Thyroid gland (tissue), 4 donors: Measurements from ENCODE around the gene ITPR3. TPM values are rescaled to one million over a fixed set of nuclear protein-coding genes. Genes with fewer than 3 reads are reported as not detected.

Source experiments
- DNase-seq, 2 donors: peaks; one replicate each; pipeline ENCODE4 v3.0.0-alpha.2; 2019
- H3K27ac ChIP-seq, 3 donors: fragments of 200-600 bp; sonication (generic); 1 replicate in 2 of 3; 2 replicates in 1 of 3; pipeline ENCODE4 v1.5.1; 2016 to 2019; ENCODE audit warnings: mild to moderate bottlenecking in 1 of 3, moderate library complexity in 1 of 3
- H3K27me3 ChIP-seq: fragments of 200-600 bp; sonication (generic); one replicate; pipeline ENCODE4 v1.5.1; 2019
- H3K36me3 ChIP-seq, 2 donors: fragments of 200-600 bp; sonication (generic); one replicate each; pipeline ENCODE4 v1.5.1; 2016 to 2019
- H3K4me1 ChIP-seq, 2 donors: fragments of 200-600 bp; sonication (generic); one replicate each; pipeline ENCODE4 v1.5.1; 2017 to 2019
- H3K4me3 ChIP-seq, 3 donors: fragments of 200-600 bp; sonication (generic); replicated peaks in 1 of 3; 1 replicate in 2 of 3; 2 replicates in 1 of 3; pipeline ENCODE4 v1.5.1; 2016; ENCODE audit warnings: mild to moderate bottlenecking in 1 of 3
- H3K9me3 ChIP-seq: fragments of 200-600 bp; sonication (generic); one replicate; pipeline ENCODE4 v1.5.1; 2017
- CTCF ChIP-seq, 6 experiments: fragments of 200-600 bp in 3 of 6; fragments of 450-650 bp in 3 of 6; sonication (generic) in 3 of 6; IDR thresholded peaks; one replicate each; pipeline ENCODE4 v1.5.1; 2016 to 2019; ENCODE audit warnings: antibody characterized with exemption in 6 of 6, mild to moderate bottlenecking in 2 of 6, inconsistent platforms in 1 of 6, moderate library complexity in 1 of 6
- POLR2A ChIP-seq, 2 donors: fragments of 450-650 bp; IDR thresholded peaks; one replicate each; pipeline ENCODE4 v1.6.1; 2017; ENCODE audit warnings: antibody characterized with exemption in 2 of 2, mild to moderate bottlenecking in 2 of 2, moderate library complexity in 1 of 2
- WGBS, 2 donors: methylation state at CpG; one replicate each; pipeline ENCODE4 v1.1.5; 2017; 5-methylcytosine and 5-hydroxymethylcytosine counted together
- intact Hi-C: fragments of 100-400 bp; cut with DNase I; formaldehyde crosslinking; loops from one replicate; pipeline ENCODE4 v1.15.1; 2023
- total RNA-seq, 4 donors: library from RNA; depleted of rRNA; stranded (reverse); fragments of >200 nt; gene quantifications; one replicate each; pipeline ENCODE4 v1.2.3, GENCODE V29; 2016

The ITPR3 gene
- total RNA-seq, 4 donors from 2014 or later, result 77.8 to 145 (median 105) TPM

GRCh38 chr6:33694977-33695376 lies 73.9 kb downstream of the ITPR3 start:
- peaks cover 57 to 66% of the 10 kb centered on the region in 2 donors for H3K36me3 ChIP-seq
- H3K9me3 ChIP-seq, result no peaks in the 10 kb centered on the region
- H3K4me1 ChIP-seq, result peaks cover 20 to 48% of the 10 kb centered on the region in 2 donors
- H3K4me3 ChIP-seq, result no peak overlapping the region
- DNase-seq, result no peak
- H3K27ac ChIP-seq, result no peak overlapping the region
- H3K27me3 ChIP-seq, result no peaks in the 10 kb centered on the region
- 85 to 90% methylated on average over 3 to 5 of the region's 5 CpGs for whole genome bisulfite sequencing, 2 donors
- no peak for TF ChIP-seq CTCF (IDR thresholded peaks at IDR 0.05)
- TF ChIP-seq POLR2A (IDR thresholded peaks at IDR 0.05), result no peak
- intact Hi-C loops, result no loop called here

GRCh38 chr6:33695451-33695887 lies 74.3 kb downstream of the ITPR3 start:
- peaks cover 54 to 61% of the 10 kb centered on the region in 2 donors for H3K36me3 ChIP-seq
- H3K27me3 ChIP-seq, result no peaks in the 10 kb centered on the region
- DNase-seq, result no peak
- peak overlapping the region in 2 of 3 donors; percentile 38 to 56 for H3K27ac ChIP-seq
- peaks cover 20 to 52% of the 10 kb centered on the region in 2 donors for H3K4me1 ChIP-seq
- no peak for TF ChIP-seq POLR2A (IDR thresholded peaks at IDR 0.05)
- no peak for TF ChIP-seq CTCF (IDR thresholded peaks at IDR 0.05)
- intact Hi-C loops, result no loop called here
- H3K4me3 ChIP-seq, result no peak overlapping the region
- no peaks in the 10 kb centered on the region for H3K9me3 ChIP-seq
- 71 to 91% methylated on average over 6 to 13 of the region's 16 CpGs for WGBS, 2 donors

DNA sequence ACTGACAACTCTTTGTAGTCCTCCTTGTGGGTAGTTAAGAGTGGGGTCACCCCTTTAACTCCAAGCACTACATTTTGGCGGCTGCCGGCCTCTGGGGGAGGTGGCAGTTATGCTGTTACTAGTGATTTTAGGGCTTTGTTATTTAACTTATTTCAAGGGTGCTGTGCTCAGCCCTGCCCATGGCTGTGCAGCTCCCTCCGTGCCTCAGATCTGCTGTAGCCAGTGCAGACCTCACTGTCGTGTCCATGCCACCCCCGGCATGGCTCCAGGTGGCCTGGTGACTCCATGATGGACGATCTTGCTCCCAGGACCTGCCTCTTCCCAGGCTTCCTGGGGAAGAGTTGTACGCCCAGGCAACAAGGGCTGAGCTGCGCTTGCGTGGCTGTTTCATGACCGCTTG lies 75.0 kb downstream of the ITPR3 start:
- H3K36me3 ChIP-seq, result peaks cover 48 to 55% of the 10 kb centered on the region in 2 donors
- WGBS, 2 donors, result 76 to 84% methylated on average over 10 of the region's 10 CpGs
- peak overlapping the region in 2 of 3 donors; percentile 56 to 66 for H3K27ac ChIP-seq

DNA sequence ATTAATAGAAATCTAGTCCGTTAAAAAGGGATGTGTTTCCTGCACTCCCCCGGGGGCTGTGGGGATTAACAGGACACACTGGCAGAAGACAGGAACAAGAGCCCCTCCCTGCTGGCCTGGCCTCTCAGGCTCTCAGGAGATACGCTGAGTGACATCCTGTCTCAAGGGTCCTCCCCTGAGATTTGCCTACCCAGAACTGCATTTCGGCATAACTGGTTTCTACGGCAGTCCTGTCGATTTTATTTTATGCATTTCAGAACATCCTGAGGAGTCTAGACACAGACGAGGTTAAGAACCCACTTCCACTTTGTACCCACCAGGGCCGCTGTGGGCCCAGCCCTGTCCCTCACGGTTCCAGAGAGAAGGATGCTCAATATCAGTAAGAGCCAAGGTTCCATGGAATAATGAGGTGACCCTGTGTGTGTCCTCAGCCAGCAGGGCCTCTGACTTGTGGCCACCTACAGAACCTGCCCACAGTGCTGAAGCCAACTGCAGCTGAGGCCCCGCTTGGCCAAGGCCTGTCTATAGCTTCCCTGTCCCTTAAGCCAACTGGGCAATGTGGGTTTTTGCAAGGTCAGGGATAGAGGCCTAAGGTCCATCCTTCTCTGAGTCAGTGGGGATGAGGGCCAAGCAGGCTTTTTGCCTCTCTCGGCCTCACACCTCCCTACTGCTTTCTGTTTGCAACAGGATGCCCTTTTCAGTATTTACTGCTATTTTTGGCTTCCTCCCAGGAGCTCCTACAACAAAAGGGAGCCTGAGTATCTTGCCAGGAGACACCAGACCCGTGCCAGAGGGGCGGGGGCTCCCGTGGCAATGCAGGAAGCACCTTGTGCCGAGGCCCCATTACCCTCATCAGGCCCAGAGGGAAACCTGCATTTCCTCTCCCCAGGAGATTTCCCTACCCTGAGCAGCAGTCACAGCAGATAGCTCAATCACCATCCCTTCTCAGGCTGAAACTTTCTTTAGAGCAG lies 75.7 kb downstream of the ITPR3 start:
- TF ChIP-seq POLR2A (IDR thresholded peaks at IDR 0.05), result no peak
- TF ChIP-seq CTCF (IDR thresholded peaks at IDR 0.05), result no peak
- Histone ChIP-seq H3K27me3 (no peaks in the 10 kb centered on the region), H3K36me3 (peaks cover 40 to 49% of the 10 kb centered on the region in 2 donors), H3K4me3 (no peak overlapping the region), H3K27ac (peak overlapping the region in 2 of 3 donors; percentile 56 to 66), H3K4me1 (peaks cover 20 to 56% of the 10 kb centered on the region in 2 donors), H3K9me3 (no peaks in the 10 kb centered on the region)
- intact Hi-C loops, result no loop called here
- DNase-seq, result peak; percentile 27 to 37
- whole genome bisulfite sequencing, 2 donors, result 49 to 64% methylated on average over 14 to 15 of the region's 15 CpGs

More for the DNA sequence above, 75.0 kb downstream of the ITPR3 start:
- no peak for DNase-seq
- H3K4me3 ChIP-seq, result no peak overlapping the region
- TF ChIP-seq CTCF (IDR thresholded peaks at IDR 0.05) (no peak), POLR2A (IDR thresholded peaks at IDR 0.05) (no peak)
- peaks cover 20 to 56% of the 10 kb centered on the region in 2 donors for H3K4me1 ChIP-seq
- intact Hi-C loops, result no loop called here
- H3K27me3 ChIP-seq, result no peaks in the 10 kb centered on the region
- no peaks in the 10 kb centered on the region for H3K9me3 ChIP-seq

GRCh38 chr6:33697845-33698244 lies 76.7 kb downstream of the ITPR3 start:
- Histone ChIP-seq H3K36me3 (peaks cover 31 to 38% of the 10 kb centered on the region in 2 donors), H3K27me3 (no peaks in the 10 kb centered on the region), H3K9me3 (no peaks in the 10 kb centered on the region), H3K4me3 (no peak overlapping the region), H3K4me1 (peaks cover 20 to 56% of the 10 kb centered on the region in 2 donors), H3K27ac (peak overlapping the region in 1 of 3 donors; percentile 59)
- 93 to 96% methylated on average over 4 to 10 of the region's 10 CpGs for WGBS, 2 donors
- DNase-seq, result no peak
- no peak for TF ChIP-seq POLR2A (IDR thresholded peaks at IDR 0.05)
- TF ChIP-seq CTCF (IDR thresholded peaks at IDR 0.05), result no peak
- intact Hi-C loops, result no loop called here
